Stimulated activated memory B cell treated with anti-CD40 and anti-IgM and Interleukin-4, amounts not matched to agents 10 μg/mL and 1 μg/mL and 100 μg/mL, for 72 hours (primary cell): Measurements from ENCODE around the gene AQP5.

Source experiments
- ATAC-seq: fragments of 150-1000 bp; cut with Tn5 transposase; 2 replicates; pipeline ENCODE4 v1.10.0; 2021
- H3K27ac Mint-ChIP-seq: one replicate; pipeline ENCODE4 v1.8.0; 2022; ENCODE audit warnings: mild to moderate bottlenecking, mixed read lengths
- H3K27me3 Mint-ChIP-seq: one replicate; pipeline ENCODE4 v1.8.0; 2022; ENCODE audit warnings: mixed read lengths
- H3K36me3 Mint-ChIP-seq: one replicate; pipeline ENCODE4 v1.8.0; 2022; ENCODE audit warnings: mixed read lengths
- H3K4me1 Mint-ChIP-seq: one replicate; pipeline ENCODE4 v1.8.0; 2022; ENCODE audit warnings: mixed read lengths
- H3K4me3 Mint-ChIP-seq: one replicate; pipeline ENCODE4 v1.8.0; 2022; ENCODE audit warnings: mild to moderate bottlenecking, moderate library complexity, mixed read lengths
- H3K9me3 Mint-ChIP-seq: one replicate; pipeline ENCODE4 v1.8.0; 2022; ENCODE audit warnings: mixed read lengths

The AQP5 gene

DNA sequence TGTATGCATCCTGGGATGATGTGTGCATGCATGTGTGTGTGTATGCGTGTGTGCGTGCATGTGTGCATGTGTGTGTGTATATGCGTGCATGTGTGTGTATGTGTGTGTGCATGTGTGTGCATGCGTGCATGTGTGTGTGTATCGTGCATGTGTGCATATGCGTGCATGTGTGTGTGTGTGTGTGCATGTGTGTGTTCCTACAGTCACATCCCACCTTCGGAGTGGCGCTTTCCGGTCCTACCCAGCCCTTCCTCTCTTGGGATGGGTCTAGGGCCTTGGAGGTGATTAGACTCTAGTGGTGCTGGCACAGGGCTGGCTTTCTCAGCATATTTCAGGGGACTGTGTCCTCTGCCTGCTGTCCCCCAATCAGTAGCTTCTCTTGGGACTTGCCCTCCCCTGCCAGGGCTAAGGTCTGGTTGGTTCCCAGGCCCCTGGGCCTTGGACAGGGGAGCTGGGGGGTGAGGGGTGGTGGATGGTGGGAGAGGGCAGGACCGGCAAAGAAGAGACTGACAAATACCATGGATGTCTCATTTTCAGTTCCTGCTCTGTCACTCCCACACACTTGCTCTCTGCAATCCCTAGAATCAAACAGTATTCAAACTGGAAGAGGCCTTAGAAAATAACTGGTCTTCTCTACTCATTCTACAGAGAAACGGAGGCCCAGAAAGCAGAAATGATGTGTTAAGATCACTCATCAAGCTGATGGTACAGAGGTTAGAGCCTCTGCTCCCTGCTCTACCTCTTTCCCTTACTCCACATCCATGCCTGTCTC lies 36.1 kb upstream of the AQP5 start:
- Mint-ChIP-seq H3K4me3 (no peak overlapping the region), H3K27ac (no peak overlapping the region), H3K4me1 (no peaks in the 10 kb centered on the region), H3K36me3 (no peaks in the 10 kb centered on the region), H3K27me3 (peaks cover 26% of the 10 kb centered on the region), H3K9me3 (no peaks in the 10 kb centered on the region)
- ATAC-seq = no peak

DNA sequence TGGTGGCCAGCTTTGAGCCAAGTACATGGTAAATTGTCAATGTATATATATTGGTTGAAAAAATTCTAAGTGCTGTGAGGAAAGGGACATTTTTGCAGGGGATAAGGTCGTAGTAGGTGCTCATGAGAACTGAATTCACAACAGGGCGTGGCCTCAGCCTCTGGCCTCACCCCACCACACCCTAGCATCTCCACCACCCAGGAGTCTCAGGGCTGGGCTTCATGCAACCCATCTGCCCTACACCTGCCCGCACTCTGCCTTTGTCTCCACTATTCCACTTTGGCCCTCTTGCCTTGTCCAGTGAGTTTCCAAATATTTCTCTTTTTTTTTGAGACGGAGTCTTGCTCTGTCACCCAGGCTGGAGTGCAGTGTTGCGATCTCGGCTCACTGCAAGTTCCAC lies 33.2 kb upstream of the AQP5 start:
- H3K4me1 Mint-ChIP-seq = no peaks in the 10 kb centered on the region
- ATAC-seq = no peak
- H3K4me3 Mint-ChIP-seq = no peak overlapping the region
- no peak overlapping the region for H3K27ac Mint-ChIP-seq
- peaks cover 16% of the 10 kb centered on the region for H3K27me3 Mint-ChIP-seq
- H3K36me3 Mint-ChIP-seq = no peaks in the 10 kb centered on the region
- H3K9me3 Mint-ChIP-seq = no peaks in the 10 kb centered on the region

DNA sequence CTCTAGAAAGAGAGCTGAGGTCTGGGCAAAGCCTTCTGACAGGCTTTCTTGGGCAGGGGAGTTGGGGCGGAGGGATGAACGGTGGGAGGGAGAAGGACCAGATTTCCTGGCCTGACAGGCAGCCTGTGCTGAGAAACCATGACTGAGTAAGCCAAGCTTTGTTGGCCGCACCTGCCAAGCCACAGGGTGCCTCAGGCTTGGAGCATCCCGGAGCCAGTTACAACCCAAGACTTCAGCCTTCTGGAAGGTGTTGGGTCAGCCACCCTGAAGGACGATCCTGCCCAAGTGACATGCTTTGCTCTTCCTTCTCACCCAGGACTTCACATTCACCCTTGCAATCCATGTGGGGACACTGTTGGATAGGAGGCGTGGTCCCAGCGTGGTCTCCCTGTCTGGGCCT lies 32.1 kb upstream of the AQP5 start:
- H3K4me3 Mint-ChIP-seq = no peak overlapping the region
- peaks cover 21% of the 10 kb centered on the region for H3K27me3 Mint-ChIP-seq

DNA sequence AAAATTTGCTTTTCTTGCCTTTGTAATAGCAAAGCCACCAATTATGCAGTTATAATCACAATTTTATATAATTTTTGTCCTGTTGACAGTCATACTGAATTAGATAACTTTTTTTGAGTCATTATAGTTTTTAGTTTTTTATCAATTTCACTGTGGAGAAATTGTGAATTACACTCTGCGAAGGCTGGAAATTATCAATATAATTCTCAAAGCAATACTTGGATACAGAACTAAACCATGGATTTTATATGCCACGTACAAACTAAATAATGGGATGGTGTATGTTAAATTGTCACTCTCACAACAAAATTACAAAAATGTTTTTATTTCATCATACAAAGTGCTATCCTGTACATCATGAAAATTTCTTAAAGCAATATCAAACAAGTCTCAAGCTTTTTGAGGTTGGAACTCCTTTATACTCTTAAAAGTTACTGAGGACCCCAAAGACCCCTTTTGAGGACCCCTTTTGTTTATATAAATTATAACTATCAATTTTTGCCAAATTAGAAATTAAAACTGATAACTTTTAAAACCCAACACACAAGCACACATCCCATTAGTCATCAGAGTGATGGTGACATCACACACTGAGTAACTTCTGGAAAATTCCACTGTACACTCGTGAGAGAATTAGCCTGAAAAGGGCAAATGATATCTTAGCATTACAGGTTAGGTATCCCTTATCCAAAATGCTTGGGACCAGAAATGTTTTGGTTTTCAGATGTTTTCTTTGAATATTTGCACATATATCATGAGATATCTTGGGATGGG lies 31.0 kb upstream of the AQP5 start:
- H3K4me3 Mint-ChIP-seq = no peak overlapping the region
- no peak for ATAC-seq
- no peaks in the 10 kb centered on the region for H3K9me3 Mint-ChIP-seq
- H3K27ac Mint-ChIP-seq = no peak overlapping the region
- no peaks in the 10 kb centered on the region for H3K4me1 Mint-ChIP-seq
- no peaks in the 10 kb centered on the region for H3K36me3 Mint-ChIP-seq
- H3K27me3 Mint-ChIP-seq = peaks cover 32% of the 10 kb centered on the region

More for the DNA sequence above, 32.1 kb upstream of the AQP5 start:
- Mint-ChIP-seq H3K4me1 (no peaks in the 10 kb centered on the region), H3K9me3 (no peaks in the 10 kb centered on the region), H3K27ac (no peak overlapping the region), H3K36me3 (no peaks in the 10 kb centered on the region)
- peak; percentile 10 for ATAC-seq

DNA sequence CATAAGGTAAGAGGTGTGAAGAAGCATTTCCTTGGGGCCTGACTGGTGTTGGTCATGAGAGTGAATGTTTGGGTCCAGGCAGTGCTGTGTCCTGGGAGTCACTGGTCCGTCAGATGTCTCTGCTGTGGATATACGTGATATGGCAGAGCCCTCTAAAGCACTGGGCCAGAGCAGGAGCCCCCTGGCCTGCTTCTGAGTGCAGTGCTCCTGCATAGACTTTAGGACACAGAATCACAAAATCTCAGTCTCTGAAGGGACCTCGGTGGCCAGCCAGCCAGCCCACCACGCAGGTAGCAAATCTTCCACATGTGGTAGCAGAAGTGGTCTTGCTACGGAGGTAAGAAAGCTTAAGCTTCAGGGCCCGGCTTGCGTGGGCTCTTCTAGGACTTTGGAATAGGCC lies 29.6 kb upstream of the AQP5 start:
- ATAC-seq = no peak
- H3K4me3 Mint-ChIP-seq = no peak overlapping the region
- no peaks in the 10 kb centered on the region for H3K9me3 Mint-ChIP-seq
- H3K4me1 Mint-ChIP-seq = no peaks in the 10 kb centered on the region
- H3K36me3 Mint-ChIP-seq = no peaks in the 10 kb centered on the region
- peaks cover 32% of the 10 kb centered on the region for H3K27me3 Mint-ChIP-seq
- no peak overlapping the region for H3K27ac Mint-ChIP-seq

DNA sequence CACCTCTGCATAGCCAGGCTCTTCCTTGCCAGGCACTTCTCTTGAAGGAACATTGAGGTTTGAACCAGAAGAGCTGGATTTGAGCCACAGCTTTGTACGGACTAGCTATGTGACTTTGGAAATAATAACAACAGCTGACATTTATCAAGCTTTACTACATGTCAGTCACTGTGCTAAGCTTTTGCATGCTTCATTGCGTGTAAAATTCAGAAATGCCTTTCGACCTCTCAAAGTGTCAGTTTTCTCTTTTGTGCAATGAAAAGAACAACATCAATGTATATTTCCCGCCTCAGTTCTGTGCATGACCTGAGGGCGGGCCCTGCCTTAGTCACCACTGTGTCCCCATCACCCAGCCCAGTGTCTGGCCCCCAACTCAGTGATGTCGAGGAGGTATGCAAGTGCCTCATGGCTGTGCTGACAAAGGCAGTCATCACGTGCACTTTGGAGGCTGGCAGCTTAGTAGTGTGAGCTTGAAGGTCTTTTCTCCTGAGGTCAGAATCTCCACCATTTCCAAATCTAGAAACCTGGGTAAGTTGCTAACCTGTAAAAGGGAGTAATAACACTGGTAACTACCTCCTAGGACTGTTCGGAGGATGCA lies 29.0 kb upstream of the AQP5 start:
- peaks cover 32% of the 10 kb centered on the region for H3K27me3 Mint-ChIP-seq
- no peak overlapping the region for H3K27ac Mint-ChIP-seq
- ATAC-seq = no peak
- H3K36me3 Mint-ChIP-seq = no peaks in the 10 kb centered on the region
- H3K4me3 Mint-ChIP-seq = no peak overlapping the region
- H3K4me1 Mint-ChIP-seq = no peaks in the 10 kb centered on the region
- H3K9me3 Mint-ChIP-seq = no peaks in the 10 kb centered on the region

DNA sequence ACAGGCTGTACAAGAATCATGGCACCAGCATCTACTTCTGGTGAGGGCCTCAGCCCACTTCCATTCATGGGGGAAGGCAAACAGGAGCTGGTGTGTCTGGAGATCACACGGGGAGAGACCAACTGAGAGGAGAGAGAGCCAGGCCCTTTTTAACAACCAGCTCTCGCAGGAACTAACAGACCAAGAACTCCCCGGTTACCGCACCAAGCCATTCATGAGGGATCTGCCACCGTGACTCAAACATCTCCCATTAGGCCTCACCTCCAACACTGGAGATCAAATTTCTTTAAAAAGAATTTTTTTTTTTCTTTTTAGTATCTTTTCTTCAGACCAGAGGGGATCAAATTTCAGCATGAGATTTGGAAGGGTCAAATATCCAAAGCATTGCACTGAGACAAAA lies 27.9 kb upstream of the AQP5 start:
- H3K36me3 Mint-ChIP-seq = no peaks in the 10 kb centered on the region
- H3K27ac Mint-ChIP-seq = no peak overlapping the region
- H3K27me3 Mint-ChIP-seq = peaks cover 30% of the 10 kb centered on the region
- H3K9me3 Mint-ChIP-seq = no peaks in the 10 kb centered on the region
- ATAC-seq = no peak
- H3K4me1 Mint-ChIP-seq = no peaks in the 10 kb centered on the region
- H3K4me3 Mint-ChIP-seq = no peak overlapping the region

DNA sequence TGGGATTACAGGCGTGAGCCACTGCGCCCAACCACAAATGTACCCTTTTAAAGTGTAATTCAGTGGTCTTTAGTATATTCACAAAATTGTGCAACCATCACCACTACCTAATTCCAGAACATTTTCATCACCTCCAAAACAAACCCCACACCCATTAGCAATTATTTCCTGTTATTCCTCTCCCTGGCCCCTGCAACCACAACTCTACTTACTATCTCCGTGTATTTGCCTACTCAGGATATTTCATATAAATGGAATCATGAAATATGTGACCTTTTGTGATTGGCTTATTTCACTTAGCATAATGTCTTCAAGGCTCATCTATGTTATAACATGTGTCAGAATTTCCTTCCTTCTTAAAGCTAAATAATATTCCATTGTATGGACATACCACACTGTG lies 27.2 kb upstream of the AQP5 start:
- Mint-ChIP-seq H3K4me1 (no peaks in the 10 kb centered on the region), H3K4me3 (no peak overlapping the region), H3K27me3 (peaks cover 23% of the 10 kb centered on the region), H3K36me3 (no peaks in the 10 kb centered on the region), H3K27ac (no peak overlapping the region), H3K9me3 (no peaks in the 10 kb centered on the region)
- ATAC-seq = no peak

DNA sequence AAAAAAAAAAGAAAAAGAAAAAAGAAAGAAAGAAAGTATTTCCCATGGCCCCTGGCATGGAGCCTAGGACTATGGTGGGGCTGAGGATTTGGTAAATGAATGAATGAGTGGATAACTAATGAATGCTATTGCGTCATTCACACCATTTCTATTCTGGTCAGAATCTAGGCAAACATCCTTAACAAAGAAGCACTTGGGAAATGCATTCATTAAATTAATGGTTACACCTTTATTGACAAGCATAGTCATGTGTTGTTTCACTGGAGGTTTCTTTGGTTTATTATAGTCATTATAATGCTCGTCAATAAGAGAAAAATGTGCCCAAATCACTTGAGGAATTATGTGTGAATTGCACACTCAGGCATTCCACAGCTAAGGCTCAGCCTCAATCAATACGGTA lies 24.7 kb upstream of the AQP5 start:
- H3K4me3 Mint-ChIP-seq = no peak overlapping the region
- no peaks in the 10 kb centered on the region for H3K9me3 Mint-ChIP-seq
- peaks cover 4% of the 10 kb centered on the region for H3K4me1 Mint-ChIP-seq
- no peaks in the 10 kb centered on the region for H3K36me3 Mint-ChIP-seq
- peaks cover 16% of the 10 kb centered on the region for H3K27me3 Mint-ChIP-seq
- ATAC-seq = no peak
- H3K27ac Mint-ChIP-seq = no peak overlapping the region

DNA sequence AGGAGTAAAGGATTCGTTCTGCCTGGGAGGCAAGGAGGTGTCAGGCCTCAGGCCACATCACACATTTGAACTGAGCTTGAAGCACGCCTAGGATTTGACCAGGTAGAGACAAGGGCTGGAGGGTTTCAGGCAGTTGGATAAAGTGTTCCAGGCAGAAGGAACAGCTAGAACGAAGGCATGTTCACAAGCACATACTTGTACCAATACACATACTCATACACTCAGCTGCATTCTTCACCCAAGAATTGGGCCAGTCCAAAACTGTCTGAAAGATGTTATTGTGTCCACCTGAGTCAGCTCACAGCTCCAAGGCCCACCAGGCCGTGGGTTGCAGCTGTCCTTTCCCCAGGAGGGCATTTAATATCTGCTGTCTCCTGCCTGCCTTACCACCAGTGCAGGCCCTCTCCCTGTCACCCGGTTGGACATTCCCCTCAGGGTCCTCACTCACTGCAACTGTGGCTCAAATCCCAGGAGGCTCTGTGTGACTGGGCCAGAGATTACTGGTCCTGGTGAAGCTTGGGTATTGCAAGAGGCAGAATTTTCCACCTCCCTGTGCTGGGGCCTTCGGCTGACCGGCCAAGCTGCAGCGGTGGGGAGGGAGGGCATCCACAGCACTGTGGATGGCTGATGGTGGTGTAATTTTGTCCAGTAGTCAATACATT lies 23.9 kb upstream of the AQP5 start:
- peaks cover 8% of the 10 kb centered on the region for H3K4me1 Mint-ChIP-seq
- no peak overlapping the region for H3K27ac Mint-ChIP-seq
- no peak for ATAC-seq
- no peaks in the 10 kb centered on the region for H3K36me3 Mint-ChIP-seq
- H3K4me3 Mint-ChIP-seq = no peak overlapping the region
- peaks cover 16% of the 10 kb centered on the region for H3K27me3 Mint-ChIP-seq
- H3K9me3 Mint-ChIP-seq = no peaks in the 10 kb centered on the region

DNA sequence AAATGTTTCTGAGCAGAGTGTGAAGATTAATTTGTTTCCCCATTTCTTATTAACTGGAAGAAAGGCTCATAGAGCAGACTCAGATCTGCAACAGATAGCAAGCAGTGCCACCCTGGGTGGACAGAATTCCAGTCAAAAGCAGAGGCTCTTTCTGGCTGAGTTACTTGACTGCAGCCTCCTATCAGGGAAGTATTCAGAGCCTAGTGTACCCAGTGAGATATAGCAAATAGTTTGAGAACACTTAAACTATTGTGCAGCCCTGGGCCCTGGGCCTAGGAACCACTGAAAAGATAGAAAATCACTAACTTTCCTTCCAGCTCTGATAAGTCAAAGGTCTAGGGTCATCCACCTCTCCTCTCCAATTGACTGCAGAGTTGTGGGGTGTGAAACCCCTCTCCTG lies 22.4 kb upstream of the AQP5 start:
- Mint-ChIP-seq H3K4me3 (no peak overlapping the region), H3K9me3 (no peaks in the 10 kb centered on the region), H3K4me1 (peaks cover 8% of the 10 kb centered on the region), H3K36me3 (no peaks in the 10 kb centered on the region), H3K27me3 (peaks cover 14% of the 10 kb centered on the region), H3K27ac (no peak overlapping the region)
- no peak for ATAC-seq

DNA sequence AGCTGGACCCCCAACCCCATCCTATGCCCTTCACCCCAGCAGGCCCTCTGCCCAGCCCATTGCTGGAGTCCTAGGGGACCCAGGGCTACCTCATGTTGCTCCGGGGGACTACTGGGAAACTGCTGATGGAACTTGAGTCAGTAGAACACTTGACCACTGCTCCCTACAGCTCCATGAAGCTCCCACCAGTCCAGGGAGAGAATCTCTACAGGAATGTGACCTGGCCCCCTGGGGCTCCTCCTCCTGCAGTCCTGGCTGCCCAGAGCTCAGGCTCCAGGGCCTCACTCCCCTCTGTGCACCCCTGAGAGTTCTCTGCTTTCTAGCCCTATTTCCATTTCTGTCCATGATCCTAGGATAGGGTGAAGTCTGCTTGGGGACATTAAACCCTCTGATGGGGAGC lies 22.0 kb upstream of the AQP5 start:
- no peaks in the 10 kb centered on the region for H3K36me3 Mint-ChIP-seq
- H3K27ac Mint-ChIP-seq = no peak overlapping the region
- H3K4me1 Mint-ChIP-seq = peaks cover 8% of the 10 kb centered on the region
- no peak overlapping the region for H3K4me3 Mint-ChIP-seq
- peaks cover 10% of the 10 kb centered on the region for H3K27me3 Mint-ChIP-seq
- no peaks in the 10 kb centered on the region for H3K9me3 Mint-ChIP-seq
- ATAC-seq = no peak

DNA sequence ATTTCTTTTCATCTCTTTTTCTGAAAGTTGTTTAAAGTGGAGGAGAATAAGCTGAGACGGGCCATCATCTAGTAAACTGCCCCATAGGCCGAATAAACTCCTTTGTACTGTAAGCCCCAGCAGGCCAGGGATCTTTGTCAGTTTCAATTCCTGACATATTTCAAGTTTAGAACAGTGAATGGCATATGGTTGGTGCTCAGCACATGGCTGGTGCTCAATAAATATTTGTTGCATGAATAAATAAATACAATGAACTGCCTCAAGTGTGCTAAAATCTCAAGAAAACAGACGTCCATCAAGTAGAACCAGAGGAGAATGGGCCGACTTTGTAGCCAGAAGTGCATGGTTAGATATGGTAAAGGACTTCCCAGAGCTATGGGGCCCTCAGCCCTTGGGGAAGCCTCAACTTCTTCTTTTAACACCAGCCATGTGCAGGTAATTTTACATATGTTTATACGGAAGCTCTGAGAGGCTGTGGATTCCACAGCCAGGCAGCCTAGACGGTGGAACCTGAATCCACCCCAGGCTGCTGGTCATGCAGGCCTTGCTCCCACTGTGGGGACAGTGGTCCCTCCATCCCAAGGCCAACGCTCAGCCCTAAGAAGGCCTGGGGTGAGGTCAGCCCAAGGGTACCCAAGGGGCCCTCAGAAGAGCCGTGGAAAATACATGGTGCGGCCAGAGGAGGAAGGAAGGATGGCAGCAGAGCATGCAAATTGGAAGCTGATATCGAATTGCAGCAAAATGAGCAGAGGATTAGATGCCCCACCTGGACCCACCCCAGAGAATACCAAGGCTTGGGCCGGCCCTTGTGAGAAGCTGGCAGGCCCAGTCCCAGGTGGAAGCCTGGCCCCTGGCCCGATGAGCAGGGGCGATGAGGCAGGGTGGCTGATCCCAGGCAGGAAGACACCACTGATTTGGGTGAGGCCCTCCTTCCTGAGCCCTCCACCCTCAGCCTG lies 19.8 kb upstream of the AQP5 start:
- Mint-ChIP-seq H3K36me3 (no peaks in the 10 kb centered on the region), H3K27me3 (peaks cover 15% of the 10 kb centered on the region), H3K4me3 (no peak overlapping the region), H3K9me3 (no peaks in the 10 kb centered on the region), H3K27ac (no peak overlapping the region), H3K4me1 (peaks cover 22% of the 10 kb centered on the region)
- ATAC-seq = no peak

DNA sequence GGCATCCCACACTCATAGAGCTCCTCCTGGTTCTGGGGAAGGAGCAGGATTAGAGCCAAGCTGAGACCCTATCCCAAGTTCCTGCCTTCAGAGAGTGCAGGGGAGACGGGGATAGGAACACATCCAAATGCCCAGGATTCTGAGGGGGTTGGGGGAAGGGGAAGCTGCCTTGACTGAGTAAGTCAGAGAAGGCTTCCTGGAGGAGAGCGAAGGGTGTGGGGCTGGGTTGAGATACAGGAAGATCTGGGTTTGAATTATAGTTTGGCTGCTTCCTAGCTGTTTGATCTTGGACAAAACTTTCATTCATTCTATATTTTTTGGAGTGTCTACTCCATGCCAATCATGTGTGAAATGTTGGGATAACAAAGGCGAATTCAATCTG lies 19.2 kb upstream of the AQP5 start:
- H3K27me3 Mint-ChIP-seq = peaks cover 15% of the 10 kb centered on the region
- ATAC-seq = no peak
- H3K36me3 Mint-ChIP-seq = no peaks in the 10 kb centered on the region
- no peak overlapping the region for H3K27ac Mint-ChIP-seq
- peaks cover 22% of the 10 kb centered on the region for H3K4me1 Mint-ChIP-seq
- H3K9me3 Mint-ChIP-seq = no peaks in the 10 kb centered on the region
- no peak overlapping the region for H3K4me3 Mint-ChIP-seq
